Endothelial cell of umbilical vein (primary cell): ENCODE results near the gene LBHD2. TPM values are rescaled to one million over a fixed set of nuclear protein-coding genes. Genes with fewer than 3 reads are reported as not detected.

Experiments used
- BruUV-seq: library from RNA; stranded (reverse); fragments of 400-500 nt; replicated peaks from 2 replicates; lab custom pipeline; 2021; lab: Mats Ljungman, UMichigan
- CTCF ChIA-PET: fragments of 300-600, 350-600 bp; sonication (Branson Sonifier 250); formaldehyde crosslinking; loops from one replicate; lab custom pipeline; 2021; ENCODE audit warnings: antibody characterized with exemption, inconsistent platforms; lab: Charles Lee
- POLR2A ChIA-PET: fragments of 300-600, 350-600 bp; sonication (Branson Sonifier 250); formaldehyde crosslinking; loops from one replicate; lab custom pipeline; 2021; ENCODE audit warnings: antibody characterized with exemption, inconsistent platforms; lab: Charles Lee
- DNase-seq: peaks from one replicate; pipeline ENCODE4 v3.0.0-alpha.2; 2011; ENCODE audit warnings: low read depth, low spot score
- FAIRE-seq: peaks from 2 replicates; lab custom pipeline; 2011; peaks lifted over from hg19 to GRCh38; lab: Jason Lieb, UNC
- H2AFZ ChIP-seq: 2 replicates; pipeline ENCODE4 v1.6.0; 2012; ENCODE audit warnings: low read depth, low read length, control low read depth, inconsistent platforms
- H3K27ac ChIP-seq: 2 replicates; pipeline ENCODE4 v1.5.1; 2011; ENCODE audit warnings: low read depth, mild to moderate bottlenecking, control low read depth, low read length, moderate library complexity; ENCODE audit not compliant: insufficient read depth
- H3K27me3 ChIP-seq, 2 experiments: 2 replicates each; pipeline versions ENCODE4 v1.6.0 to v1.6.1; 2011; ENCODE audit warnings: low read length in 2 of 2, mixed read lengths in 1 of 2; ENCODE audit not compliant: control insufficient read depth in 2 of 2, insufficient read depth in 2 of 2
- H3K36me3 ChIP-seq, 2 experiments: 2 replicates in 1 of 2; 3 replicates in 1 of 2; pipeline ENCODE4 v1.5.1; 2011; ENCODE audit warnings: low read length in 2 of 2, mild to moderate bottlenecking in 1 of 2, moderate library complexity in 1 of 2; ENCODE audit not compliant: control insufficient read depth in 2 of 2, insufficient read depth in 2 of 2; ENCODE audit errors: extremely low read depth in 1 of 2
- H3K4me1 ChIP-seq: 3 replicates; pipeline ENCODE4 v1.5.1; 2011; ENCODE audit warnings: mild to moderate bottlenecking, low read length; ENCODE audit not compliant: control insufficient read depth, insufficient read depth; ENCODE audit errors: extremely low read depth
- H3K4me2 ChIP-seq: 2 replicates; pipeline ENCODE4 v1.6.1; 2011; ENCODE audit warnings: low read length, control low read depth, mixed read lengths; ENCODE audit not compliant: insufficient read depth
- H3K4me3 ChIP-seq, 3 experiments: fragments of 200-600 bp in 1 of 3; sonication (generic), shearing (Covaris generic) in 1 of 3; replicated peaks in 1 of 3; 2 replicates each; pipeline ENCODE4 v1.5.1; 2011 to 2016; ENCODE audit warnings: control low read depth in 3 of 3, low read length in 3 of 3, mild to moderate bottlenecking in 2 of 3, inconsistent platforms in 1 of 3, low read depth in 1 of 3, moderate library complexity in 1 of 3; ENCODE audit not compliant: insufficient read depth in 1 of 3
- H3K79me2 ChIP-seq: 2 replicates; pipeline ENCODE4 v1.6.0; 2012; ENCODE audit warnings: low read length, inconsistent platforms; ENCODE audit not compliant: control insufficient read depth, insufficient read depth
- H3K9ac ChIP-seq: replicated peaks from 2 replicates; pipeline ENCODE3; 2011; ENCODE audit warnings: low read length, control low read depth; ENCODE audit not compliant: insufficient read depth; ENCODE audit errors: extremely low read depth
- H3K9me1 ChIP-seq: replicated peaks from 3 replicates; pipeline ENCODE4 v1.6.0; 2011; ENCODE audit warnings: mild to moderate bottlenecking, low read length; ENCODE audit not compliant: control insufficient read depth, insufficient read depth; ENCODE audit errors: extremely low read depth
- H3K9me3 ChIP-seq: replicated peaks from 2 replicates; pipeline ENCODE4 v1.5.1; 2012; ENCODE audit warnings: low read length, inconsistent platforms; ENCODE audit not compliant: control insufficient read depth, insufficient read depth
- H4K20me1 ChIP-seq: replicated peaks from 2 replicates; pipeline ENCODE3; 2011; ENCODE audit warnings: mild to moderate bottlenecking, low read length; ENCODE audit not compliant: control insufficient read depth, insufficient read depth; ENCODE audit errors: extremely low read depth
- EZH2 ChIP-seq: IDR thresholded peaks from 2 replicates; pipeline ENCODE4 v1.6.1; 2012; ENCODE audit warnings: borderline replicate concordance, low read depth, mild to moderate bottlenecking, moderate library complexity, low read length, inconsistent platforms; ENCODE audit not compliant: severe bottlenecking
- FOS ChIP-seq: IDR thresholded peaks from 2 replicates; pipeline ENCODE4 v1.6.1; 2011; ENCODE audit warnings: mild to moderate bottlenecking, low read length, moderate library complexity, borderline replicate concordance; ENCODE audit not compliant: insufficient read depth
- JUN ChIP-seq: IDR thresholded peaks from 2 replicates; pipeline ENCODE4 v1.6.1; 2011; ENCODE audit warnings: borderline replicate concordance, low read depth; ENCODE audit not compliant: insufficient read length, insufficient read depth
- POLR2A ChIP-seq: IDR thresholded peaks from 2 replicates; pipeline ENCODE4 v1.6.1; 2012; ENCODE audit warnings: low read depth, mild to moderate bottlenecking, control low read depth, low read length
- POLR2AphosphoS5 ChIP-seq: IDR thresholded peaks from 2 replicates; pipeline ENCODE4 v1.6.1; 2012; ENCODE audit warnings: low read depth, mild to moderate bottlenecking, control low read depth, low read length, moderate library complexity; ENCODE audit not compliant: insufficient read depth
- dilution Hi-C: fragments of 300-500 bp; cut with MboI; formaldehyde crosslinking; loops from one replicate; pipeline ENCODE4 v1.15.0; 2019; ENCODE audit warnings: low sequenced_read_pairs; ENCODE audit not compliant: extremely low pct_ligation_motif_present
- intact Hi-C: fragments of 100-400 bp; cut with micrococcal nuclease; formaldehyde crosslinking; loops from one replicate; pipeline ENCODE4 v1.10.0; 2022
- polyA plus RNA-seq, 4 experiments: library from polyadenylated mRNA; depleted of rRNA in 3 of 4; stranded (reverse) in 3 of 4; unstranded in 1 of 4; fragments of >200 nt; gene quantifications; 2 replicates each; pipeline versions ENCODE4 v1.2.1 to v1.2.3, GENCODE V29; 2011 to 2012; ENCODE audit warnings: missing spikeins in 1 of 4
- total RNA-seq: library from RNA; stranded (reverse); gene quantifications from 2 replicates; pipeline ENCODE4 v1.2.3, GENCODE V29; 2021
- TF ChIP-seq, protein P1 (sequence below): IDR thresholded peaks from 2 replicates; pipeline ENCODE4 v1.6.1; 2011; ENCODE audit not compliant: insufficient read depth, insufficient read length
- TF ChIP-seq, protein P2 (sequence below), 2 donors: IDR thresholded peaks; 1 replicate in 1 of 2; 2 replicates in 1 of 2; pipeline ENCODE4 v1.5.1; 2011; ENCODE audit warnings: low read length in 2 of 2, mild to moderate bottlenecking in 2 of 2, moderate library complexity in 2 of 2, control low read depth in 1 of 2, inconsistent platforms in 1 of 2, low read depth in 1 of 2; ENCODE audit not compliant: insufficient read depth in 1 of 2; ENCODE audit errors: extremely low read depth in 1 of 2

LBHD2 gene
- total and polyA plus RNA-seq, 2 donors (not counting 3 experiments of a cell fraction or from before 2014, with no cell fraction given): not detected

DNA sequence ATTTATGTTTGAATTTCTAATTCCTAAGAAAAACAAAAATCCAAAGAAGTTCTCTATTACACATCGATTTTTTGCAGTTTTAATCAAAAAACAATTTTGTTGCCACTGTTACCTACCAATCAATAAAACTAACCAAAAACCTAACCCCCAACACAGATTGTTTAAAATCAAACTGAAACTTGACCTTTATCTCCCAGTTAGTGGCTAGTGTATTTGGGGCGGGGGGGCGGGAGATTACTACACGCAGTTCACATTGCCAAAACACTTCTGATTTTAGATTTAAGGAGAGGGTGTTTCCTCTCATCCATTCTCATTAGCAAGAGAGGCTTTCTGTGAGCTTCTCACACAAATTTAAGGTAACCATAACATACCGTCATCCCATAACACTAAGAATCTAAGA, 33.1 kb upstream of the LBHD2 start:
- no peak overlapping the region for H2AFZ ChIP-seq
- DNase-seq (no peak), FAIRE-seq (no peak)
- H3K27me3 ChIP-seq: no peaks in the 10 kb centered on the region
- H3K27ac ChIP-seq: no peak overlapping the region
- no TSS peak for BruUV-seq
- POLR2A ChIA-PET: interaction anchor here (0.5 kb wide), 1 partner anchor 16 kb away, joined by 3 read pairs; no protein-coding TSS in a partner anchor
- no peaks in the 10 kb centered on the region for H3K9me3 ChIP-seq
- peaks cover 94% of the 10 kb centered on the region for H3K79me2 ChIP-seq
- H3K4me2 ChIP-seq: no peak overlapping the region
- H3K9me1 ChIP-seq: no peaks in the 10 kb centered on the region
- dilution Hi-C loops (no loop called here), intact Hi-C loops (no loop called here)
- H3K36me3 ChIP-seq: no peaks in the 10 kb centered on the region
- H3K4me1 ChIP-seq: peaks cover 15% of the 10 kb centered on the region
- TF ChIP-seq EZH2 (no peak), JUN (no peak), FOS (no peak), POLR2A (no peak), POLR2AphosphoS5 (no peak)
- TF ChIP-seq, protein P1, sequence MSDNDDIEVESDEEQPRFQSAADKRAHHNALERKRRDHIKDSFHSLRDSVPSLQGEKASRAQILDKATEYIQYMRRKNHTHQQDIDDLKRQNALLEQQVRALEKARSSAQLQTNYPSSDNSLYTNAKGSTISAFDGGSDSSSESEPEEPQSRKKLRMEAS: no peak
- TF ChIP-seq, protein P2, sequence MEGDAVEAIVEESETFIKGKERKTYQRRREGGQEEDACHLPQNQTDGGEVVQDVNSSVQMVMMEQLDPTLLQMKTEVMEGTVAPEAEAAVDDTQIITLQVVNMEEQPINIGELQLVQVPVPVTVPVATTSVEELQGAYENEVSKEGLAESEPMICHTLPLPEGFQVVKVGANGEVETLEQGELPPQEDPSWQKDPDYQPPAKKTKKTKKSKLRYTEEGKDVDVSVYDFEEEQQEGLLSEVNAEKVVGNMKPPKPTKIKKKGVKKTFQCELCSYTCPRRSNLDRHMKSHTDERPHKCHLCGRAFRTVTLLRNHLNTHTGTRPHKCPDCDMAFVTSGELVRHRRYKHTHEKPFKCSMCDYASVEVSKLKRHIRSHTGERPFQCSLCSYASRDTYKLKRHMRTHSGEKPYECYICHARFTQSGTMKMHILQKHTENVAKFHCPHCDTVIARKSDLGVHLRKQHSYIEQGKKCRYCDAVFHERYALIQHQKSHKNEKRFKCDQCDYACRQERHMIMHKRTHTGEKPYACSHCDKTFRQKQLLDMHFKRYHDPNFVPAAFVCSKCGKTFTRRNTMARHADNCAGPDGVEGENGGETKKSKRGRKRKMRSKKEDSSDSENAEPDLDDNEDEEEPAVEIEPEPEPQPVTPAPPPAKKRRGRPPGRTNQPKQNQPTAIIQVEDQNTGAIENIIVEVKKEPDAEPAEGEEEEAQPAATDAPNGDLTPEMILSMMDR (IDR thresholded peaks at IDR 0.05; ENCODE audit: extremely low read depth in 1 of 2, insufficient read depth in 1 of 2, low read depth in 1 of 2, low read length in 2 of 2): no peak
- H3K9ac ChIP-seq: no peak overlapping the region
- peaks cover 8% of the 10 kb centered on the region for H4K20me1 ChIP-seq
- CTCF ChIA-PET: no interaction called here
- no peak overlapping the region for H3K4me3 ChIP-seq
